ENCODE results near the gene CREB1. TPM values are rescaled to one million over a fixed set of nuclear protein-coding genes. Genes with fewer than 3 reads are reported as not detected.
A peak's percentile ranks its signal among the peaks of the same experiment; 100 is the strongest.

CREB1 gene
- total RNA-seq, 6 experiments from 2014 or later, result 32.9 to 51.8 (median 48.9) TPM

- Mint-ChIP-seq H3K36me3 (ENCODE audit: low read depth) (peaks cover 8% of the 10 kb centered on the region; the same call in 1 of the 2 replicates), H3K27ac (no peak overlapping the region), H3K4me1 (ENCODE audit: low read depth) (peaks cover 26% of the 10 kb centered on the region), H3K9me3 (no peaks in the 10 kb centered on the region), H3K4me3 (no peak overlapping the region), H3K27me3 (ENCODE audit: insufficient read depth) (peaks cover 2% of the 10 kb centered on the region)
- no peak for DNase-seq
- TF ChIP-seq, protein P1, sequence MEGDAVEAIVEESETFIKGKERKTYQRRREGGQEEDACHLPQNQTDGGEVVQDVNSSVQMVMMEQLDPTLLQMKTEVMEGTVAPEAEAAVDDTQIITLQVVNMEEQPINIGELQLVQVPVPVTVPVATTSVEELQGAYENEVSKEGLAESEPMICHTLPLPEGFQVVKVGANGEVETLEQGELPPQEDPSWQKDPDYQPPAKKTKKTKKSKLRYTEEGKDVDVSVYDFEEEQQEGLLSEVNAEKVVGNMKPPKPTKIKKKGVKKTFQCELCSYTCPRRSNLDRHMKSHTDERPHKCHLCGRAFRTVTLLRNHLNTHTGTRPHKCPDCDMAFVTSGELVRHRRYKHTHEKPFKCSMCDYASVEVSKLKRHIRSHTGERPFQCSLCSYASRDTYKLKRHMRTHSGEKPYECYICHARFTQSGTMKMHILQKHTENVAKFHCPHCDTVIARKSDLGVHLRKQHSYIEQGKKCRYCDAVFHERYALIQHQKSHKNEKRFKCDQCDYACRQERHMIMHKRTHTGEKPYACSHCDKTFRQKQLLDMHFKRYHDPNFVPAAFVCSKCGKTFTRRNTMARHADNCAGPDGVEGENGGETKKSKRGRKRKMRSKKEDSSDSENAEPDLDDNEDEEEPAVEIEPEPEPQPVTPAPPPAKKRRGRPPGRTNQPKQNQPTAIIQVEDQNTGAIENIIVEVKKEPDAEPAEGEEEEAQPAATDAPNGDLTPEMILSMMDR (IDR thresholded peaks at IDR 0.05), result no peak
These were observed 10.7 kb downstream of the CREB1 start for GRCh38 chr2:207540431-207540830.

DNA sequence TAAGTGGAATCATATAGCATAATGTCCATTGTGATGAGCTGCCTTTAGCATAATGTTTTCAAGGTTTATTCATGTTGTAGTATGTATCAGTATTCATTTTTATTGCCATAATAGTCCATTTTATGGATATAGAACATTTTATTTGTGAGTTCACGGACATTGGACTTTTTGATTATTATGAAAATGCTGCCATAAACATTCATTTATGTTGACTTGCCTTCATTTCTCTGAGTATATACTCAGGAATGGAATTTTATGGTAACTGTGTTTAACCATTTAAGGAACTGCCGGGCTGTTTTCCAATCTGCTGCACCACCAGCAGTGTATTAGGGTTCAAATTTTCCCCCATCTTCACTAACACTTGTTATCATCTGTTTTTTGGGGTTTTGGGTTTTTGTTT, 12.2 kb downstream of the CREB1 start:
- Mint-ChIP-seq H3K9me3 (no peaks in the 10 kb centered on the region), H3K27ac (no peak overlapping the region), H3K4me3 (no peak overlapping the region), H3K4me1 (ENCODE audit: low read depth) (peaks cover 37% of the 10 kb centered on the region), H3K36me3 (ENCODE audit: low read depth) (peaks cover 13% of the 10 kb centered on the region), H3K27me3 (ENCODE audit: insufficient read depth) (peaks cover 2% of the 10 kb centered on the region)
- no peak for DNase-seq
- TF ChIP-seq, protein P1 (IDR thresholded peaks at IDR 0.05), result no peak

DNA sequence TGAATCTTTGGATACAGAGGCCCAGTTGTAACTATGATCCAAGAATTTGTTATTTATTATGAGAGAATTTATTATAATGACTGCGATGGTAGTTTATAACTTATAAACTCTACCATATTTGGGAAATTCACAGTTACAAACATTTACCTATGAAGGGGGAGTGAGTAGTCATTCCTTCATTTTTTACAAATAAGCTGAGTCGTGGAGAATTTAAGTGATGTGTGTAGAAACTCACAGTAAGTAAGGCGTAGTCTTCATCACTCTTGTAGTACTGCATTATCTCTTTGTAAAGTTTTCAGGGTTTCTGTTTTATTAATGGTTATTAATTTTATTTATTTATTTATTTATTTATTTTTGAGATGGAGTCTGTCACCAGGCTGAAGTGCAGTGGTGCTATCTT, 13.5 kb downstream of the CREB1 start:
- TF ChIP-seq, protein P1 (IDR thresholded peaks at IDR 0.05), result no peak
- Mint-ChIP-seq H3K4me3 (no peak overlapping the region), H3K36me3 (ENCODE audit: low read depth) (peaks cover 4% of the 10 kb centered on the region), H3K27me3 (ENCODE audit: insufficient read depth) (no peaks in the 10 kb centered on the region; the same call in 1 of the 2 replicates), H3K27ac (no peak overlapping the region), H3K9me3 (no peaks in the 10 kb centered on the region), H3K4me1 (ENCODE audit: low read depth) (peaks cover 43% of the 10 kb centered on the region)
- DNase-seq, result no peak

- TF ChIP-seq, protein P1 (IDR thresholded peaks at IDR 0.05), result no peak
- Mint-ChIP-seq H3K27me3 (ENCODE audit: insufficient read depth) (no peaks in the 10 kb centered on the region), H3K9me3 (no peaks in the 10 kb centered on the region), H3K4me1 (ENCODE audit: low read depth) (peaks cover 52% of the 10 kb centered on the region), H3K4me3 (no peak overlapping the region), H3K36me3 (ENCODE audit: low read depth) (peaks cover 4% of the 10 kb centered on the region), H3K27ac (no peak overlapping the region)
- no peak for DNase-seq
These were observed 17.1 kb downstream of the CREB1 start for GRCh38 chr2:207546822-207547221.

DNA sequence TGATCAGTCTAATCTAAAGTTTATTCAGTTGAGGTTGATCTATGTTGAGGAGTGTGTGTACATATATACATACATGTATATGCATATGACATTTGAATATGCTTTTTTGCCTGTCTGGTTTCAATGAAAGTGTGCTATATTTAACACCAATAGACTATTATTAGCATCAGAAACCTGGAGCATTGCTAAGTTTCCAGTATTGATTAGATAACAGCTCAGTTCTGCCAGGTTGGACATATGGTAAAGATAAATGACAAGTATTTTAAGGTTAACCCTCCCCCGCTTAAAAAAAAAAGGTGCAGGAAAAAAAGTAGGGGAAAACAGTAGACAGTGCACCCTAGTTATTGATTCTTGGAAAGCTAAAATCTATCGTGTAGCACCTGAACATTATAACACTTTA, 19.4 kb downstream of the CREB1 start:
- Mint-ChIP-seq H3K4me1 (ENCODE audit: low read depth) (peaks cover 45% of the 10 kb centered on the region), H3K27me3 (ENCODE audit: insufficient read depth) (no peaks in the 10 kb centered on the region), H3K4me3 (no peak overlapping the region), H3K9me3 (no peaks in the 10 kb centered on the region), H3K27ac (peak overlapping the region; percentile 75), H3K36me3 (ENCODE audit: low read depth) (peaks cover 4% of the 10 kb centered on the region)
- TF ChIP-seq, protein P1 (IDR thresholded peaks at IDR 0.05), result no peak
- no peak for DNase-seq

DNA sequence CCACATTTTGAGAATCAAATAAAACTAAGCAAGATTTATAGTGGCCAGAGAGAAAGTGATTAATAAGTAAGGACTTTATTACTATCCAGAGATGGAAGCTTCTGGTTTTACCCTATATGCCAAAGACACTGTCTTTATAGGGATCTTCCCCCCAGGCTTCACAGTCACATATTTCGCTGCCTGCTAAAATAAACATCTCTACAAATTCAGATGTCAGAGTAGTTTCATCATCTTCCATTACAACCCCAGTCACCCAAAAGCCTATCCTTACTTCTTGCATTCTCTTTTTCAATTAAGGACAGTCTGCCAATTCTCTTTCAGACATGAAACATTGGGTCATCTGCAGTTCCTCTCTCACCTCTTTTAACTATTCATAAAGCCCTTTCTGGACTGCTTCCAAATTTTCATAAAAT, 28.3 kb downstream of the CREB1 start:
- H3K36me3 Mint-ChIP-seq (ENCODE audit: low read depth), result peaks cover 46% of the 10 kb centered on the region
- TF ChIP-seq, protein P1 (IDR thresholded peaks at IDR 0.05), result no peak
- H3K9me3 Mint-ChIP-seq, result no peaks in the 10 kb centered on the region
- peak; percentile 90 for DNase-seq
- peaks cover 64% of the 10 kb centered on the region for H3K4me1 Mint-ChIP-seq (ENCODE audit: low read depth)
- H3K4me3 Mint-ChIP-seq, result peak overlapping the region; percentile 9; the same call in 1 of the 2 replicates
- H3K27me3 Mint-ChIP-seq (ENCODE audit: insufficient read depth), result peaks cover 2% of the 10 kb centered on the region; the same call in 1 of the 2 replicates
- peak overlapping the region; percentile 60 for H3K27ac Mint-ChIP-seq

Data from HFFc6 (cell line).